Nephron (organoid): Measurements from ENCODE around the gene DNAH7.

ENCODE experiments used
- H3K27ac Mint-ChIP-seq, 3 experiments: 2 replicates each; pipeline ENCODE4 v1.8.0; 2020; ENCODE audit warnings: mixed read lengths in 3 of 3, mild to moderate bottlenecking in 2 of 3, moderate library complexity in 1 of 3
- H3K27me3 Mint-ChIP-seq: 2 replicates; pipeline ENCODE4 v1.8.0; 2021; ENCODE audit warnings: low read depth, mild to moderate bottlenecking, moderate library complexity, mixed read lengths
- H3K36me3 Mint-ChIP-seq: 2 replicates; pipeline ENCODE4 v1.8.0; 2020; ENCODE audit warnings: low read depth, mixed read lengths
- H3K4me1 Mint-ChIP-seq: 2 replicates; pipeline ENCODE4 v1.8.0; 2020; ENCODE audit warnings: mixed read lengths
- H3K4me3 Mint-ChIP-seq, 3 experiments: 2 replicates each; pipeline ENCODE4 v1.8.0; 2020; ENCODE audit warnings: mild to moderate bottlenecking in 3 of 3, mixed read lengths in 3 of 3, moderate library complexity in 2 of 3
- H3K9me3 Mint-ChIP-seq: 2 replicates; pipeline ENCODE4 v1.8.0; 2020; ENCODE audit warnings: mixed read lengths
- CTCF ChIP-seq, 3 experiments: fragments of 200-600 bp; sonication (generic); IDR thresholded peaks; one replicate each; pipeline ENCODE4 v1.5.0; 2021; ENCODE audit warnings: antibody characterized with exemption in 3 of 3; ENCODE audit not compliant: unreplicated experiment in 3 of 3

The DNAH7 gene

GRCh38 chr2:196068271-196069209, at the start of gene DNAH7:
Gene DNAH7, minus strand, starts transcription at chr2:196068837. Its CDS starts 126 bp downstream, at chr2:196068711.
- H3K36me3 Mint-ChIP-seq: no peaks in the 10 kb centered on the region
- no peaks in the 10 kb centered on the region for H3K9me3 Mint-ChIP-seq
- H3K4me1 Mint-ChIP-seq: peaks cover 5% of the 10 kb centered on the region
- H3K27me3 Mint-ChIP-seq: no peaks in the 10 kb centered on the region
- H3K4me3 Mint-ChIP-seq: peak within 1 kb of the TSS; percentile 92 to 98 (median 96)
- H3K27ac Mint-ChIP-seq: peak within 1 kb of the TSS; percentile 88 to 95 (median 90)
- peak; percentile 93 to 97 (median 95) for TF ChIP-seq CTCF (IDR thresholded peaks at IDR 0.05; ENCODE audit: unreplicated experiment in 3 of 3)

- peaks cover 2% of the 10 kb centered on the region for H3K9me3 Mint-ChIP-seq
- no peak overlapping the region for H3K27ac Mint-ChIP-seq
Observed at GRCh38 chr2:196117214-196117705, 48.6 kb upstream of the DNAH7 start.

GRCh38 chr2:196113061-196113974, 44.7 kb upstream of the DNAH7 start:
- TF ChIP-seq CTCF (IDR thresholded peaks at IDR 0.05; ENCODE audit: unreplicated experiment in 3 of 3): no peak
- Mint-ChIP-seq H3K27ac (peak overlapping the region; percentile 96 to 97 (median 97)), H3K4me3 (peak overlapping the region in 2 of 3 experiments; percentile 21 to 37), H3K9me3 (no peaks in the 10 kb centered on the region), H3K27me3 (no peaks in the 10 kb centered on the region), H3K4me1 (peaks cover 22% of the 10 kb centered on the region), H3K36me3 (no peaks in the 10 kb centered on the region)

More at GRCh38 chr2:196117214-196117705, 48.6 kb upstream of the DNAH7 start:
- Mint-ChIP-seq H3K4me3 (no peak overlapping the region), H3K27me3 (no peaks in the 10 kb centered on the region), H3K4me1 (peaks cover 18% of the 10 kb centered on the region), H3K36me3 (no peaks in the 10 kb centered on the region)
- TF ChIP-seq CTCF (IDR thresholded peaks at IDR 0.05; ENCODE audit: unreplicated experiment in 3 of 3): no peak

- Mint-ChIP-seq H3K36me3 (no peaks in the 10 kb centered on the region), H3K4me1 (peaks cover 27% of the 10 kb centered on the region), H3K4me3 (peak overlapping the region in 1 of 3 experiments; percentile 21), H3K9me3 (peaks cover 4% of the 10 kb centered on the region), H3K27ac (peak overlapping the region; percentile 96 to 97 (median 97)), H3K27me3 (no peaks in the 10 kb centered on the region)
- TF ChIP-seq CTCF (IDR thresholded peaks at IDR 0.05; ENCODE audit: unreplicated experiment in 3 of 3): no peak
Observed at GRCh38 chr2:196112418-196113034, 43.9 kb upstream of the DNAH7 start.

GRCh38 chr2:196108604-196109003, 40.0 kb upstream of the DNAH7 start:
- peaks cover 16% of the 10 kb centered on the region for H3K4me1 Mint-ChIP-seq
- no peaks in the 10 kb centered on the region for H3K36me3 Mint-ChIP-seq
- H3K9me3 Mint-ChIP-seq: peaks cover 4% of the 10 kb centered on the region
- no peak overlapping the region for H3K4me3 Mint-ChIP-seq
- no peak overlapping the region for H3K27ac Mint-ChIP-seq
- no peaks in the 10 kb centered on the region for H3K27me3 Mint-ChIP-seq
- TF ChIP-seq CTCF (IDR thresholded peaks at IDR 0.05; ENCODE audit: unreplicated experiment in 3 of 3): no peak
